GM12874 (cell line): ENCODE measurements around the gene SLC26A1.

Experiments
- TF ChIP-seq, protein P1 (sequence below): IDR thresholded peaks from 2 replicates; pipeline ENCODE4 v1.5.1; 2011; ENCODE audit warnings: low read depth, mild to moderate bottlenecking, control low read depth, low read length, moderate library complexity; ENCODE audit not compliant: insufficient read depth

The SLC26A1 gene

GRCh38 chr4:993111-994029 lies at the start of gene SLC26A1:
Gene SLC26A1 (minus strand): TSS chr4:993404. CDS start chr4:991703, 1,701 bp downstream.
- TF ChIP-seq, protein P1, sequence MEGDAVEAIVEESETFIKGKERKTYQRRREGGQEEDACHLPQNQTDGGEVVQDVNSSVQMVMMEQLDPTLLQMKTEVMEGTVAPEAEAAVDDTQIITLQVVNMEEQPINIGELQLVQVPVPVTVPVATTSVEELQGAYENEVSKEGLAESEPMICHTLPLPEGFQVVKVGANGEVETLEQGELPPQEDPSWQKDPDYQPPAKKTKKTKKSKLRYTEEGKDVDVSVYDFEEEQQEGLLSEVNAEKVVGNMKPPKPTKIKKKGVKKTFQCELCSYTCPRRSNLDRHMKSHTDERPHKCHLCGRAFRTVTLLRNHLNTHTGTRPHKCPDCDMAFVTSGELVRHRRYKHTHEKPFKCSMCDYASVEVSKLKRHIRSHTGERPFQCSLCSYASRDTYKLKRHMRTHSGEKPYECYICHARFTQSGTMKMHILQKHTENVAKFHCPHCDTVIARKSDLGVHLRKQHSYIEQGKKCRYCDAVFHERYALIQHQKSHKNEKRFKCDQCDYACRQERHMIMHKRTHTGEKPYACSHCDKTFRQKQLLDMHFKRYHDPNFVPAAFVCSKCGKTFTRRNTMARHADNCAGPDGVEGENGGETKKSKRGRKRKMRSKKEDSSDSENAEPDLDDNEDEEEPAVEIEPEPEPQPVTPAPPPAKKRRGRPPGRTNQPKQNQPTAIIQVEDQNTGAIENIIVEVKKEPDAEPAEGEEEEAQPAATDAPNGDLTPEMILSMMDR: no peak

- TF ChIP-seq, protein P1: no peak
Measured at GRCh38 chr4:1042352-1043055, 49.3 kb upstream of the SLC26A1 start.

DNA sequence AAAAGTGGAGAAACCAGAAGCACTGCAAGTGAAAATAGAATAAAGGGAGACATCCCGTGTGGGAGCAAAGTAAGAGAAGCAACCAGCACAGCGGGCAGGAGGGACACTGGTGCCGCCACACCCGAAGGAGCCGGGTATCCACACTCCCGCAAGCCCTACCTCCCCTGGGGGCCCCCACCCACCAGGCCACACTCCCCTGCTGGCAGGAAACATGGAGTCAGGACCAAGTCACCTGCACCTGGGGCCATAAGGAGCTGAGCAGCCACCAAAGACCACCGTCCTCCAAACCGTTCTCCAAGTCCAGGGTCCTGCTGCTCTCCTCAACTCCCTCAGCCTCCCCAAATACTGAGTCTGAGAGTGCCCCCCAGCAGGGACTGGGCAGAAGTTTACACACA lies 48.7 kb upstream of the SLC26A1 start:
- TF ChIP-seq, protein P1: no peak

- TF ChIP-seq, protein P1: no peak
Measured at GRCh38 chr4:1041147-1041935, 48.1 kb upstream of the SLC26A1 start.

DNA sequence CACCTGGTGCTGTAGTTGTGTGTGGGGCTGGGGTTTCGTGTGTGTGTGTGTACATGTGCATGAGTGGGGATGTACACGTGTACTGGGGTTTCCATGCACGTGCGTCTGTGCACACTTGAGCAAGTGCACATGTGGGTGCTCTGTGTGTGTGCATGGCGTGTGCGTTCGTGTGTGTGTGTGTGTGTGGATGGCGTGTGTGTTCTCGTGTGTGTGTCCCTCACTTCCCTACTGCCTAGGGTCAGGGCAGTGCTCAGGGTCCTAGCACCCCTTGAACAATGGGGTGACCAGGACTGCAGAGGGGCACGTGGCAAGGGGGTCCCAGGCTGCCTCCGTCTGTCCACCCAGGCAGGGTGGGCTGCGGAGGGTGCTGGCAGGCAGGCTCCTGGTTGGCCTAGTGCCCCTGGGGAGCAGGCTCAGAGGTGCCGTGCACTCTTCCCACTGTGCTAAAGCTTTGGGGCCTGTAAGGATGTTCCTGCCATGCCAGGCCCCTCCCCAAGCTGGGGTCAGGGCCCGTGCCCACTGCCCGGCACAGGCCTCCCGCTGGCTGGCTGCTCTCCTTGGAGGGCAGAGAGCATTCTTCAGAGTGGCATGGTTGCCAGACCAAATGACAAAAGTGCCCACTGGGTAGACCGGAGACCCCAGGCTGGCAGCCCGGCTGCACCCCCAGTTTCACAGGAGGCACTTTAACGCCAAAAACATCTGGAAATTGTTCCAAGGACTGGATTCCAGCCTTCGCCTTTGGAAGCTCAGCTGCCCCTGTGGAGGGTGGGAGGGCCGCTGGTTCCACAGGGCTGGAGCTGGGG lies 47.3 kb upstream of the SLC26A1 start:
- TF ChIP-seq, protein P1: no peak

DNA sequence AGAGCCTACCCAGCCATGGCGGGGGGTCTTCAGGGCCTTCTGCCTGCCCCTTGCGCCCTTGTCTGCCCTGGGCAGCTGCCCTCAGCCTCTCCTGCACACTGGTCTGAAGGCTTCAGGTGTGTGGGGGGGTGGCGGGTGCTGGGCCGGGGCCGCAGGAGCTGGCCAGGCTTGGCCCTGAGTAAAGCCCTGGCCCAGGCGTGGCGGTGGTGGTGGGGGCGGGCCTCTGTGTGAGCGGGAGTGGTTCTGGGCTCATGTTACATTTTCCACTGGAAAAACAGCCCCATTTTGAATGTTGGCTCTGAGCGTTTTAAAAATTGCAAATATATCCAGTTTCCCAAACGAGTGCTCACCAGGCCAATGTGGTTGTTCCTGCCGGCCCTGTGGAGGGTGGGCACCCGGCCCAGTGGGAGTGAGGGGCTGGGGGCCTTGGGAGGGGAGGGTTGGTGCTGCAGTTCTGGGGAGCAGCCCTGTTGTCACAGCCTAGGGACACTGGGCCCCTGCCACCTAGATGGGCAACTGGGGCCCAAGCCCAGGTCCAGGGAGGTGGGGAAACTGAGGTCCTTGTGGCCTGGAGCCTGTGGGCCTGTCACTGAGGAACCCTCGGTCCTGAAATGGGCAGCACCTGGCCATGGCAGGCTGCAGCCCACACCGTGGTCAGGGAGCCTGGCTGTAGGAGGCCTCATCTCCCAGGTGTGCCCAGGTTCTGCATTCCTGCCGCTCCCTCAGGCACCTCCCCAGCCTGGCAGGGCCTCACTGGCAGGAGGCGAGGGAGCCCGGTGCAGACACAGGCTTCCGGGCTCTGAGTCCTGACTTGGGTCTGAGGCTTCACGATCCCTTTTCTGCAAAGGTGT lies 46.5 kb upstream of the SLC26A1 start:
- TF ChIP-seq, protein P1: no peak
